GM04503 (cell line): ENCODE measurements around the gene AGAP1.

Experiments used
- DNase-seq: peaks from one replicate; pipeline ENCODE4 v3.0.0-alpha.2; 2012; ENCODE audit warnings: low read depth

Gene AGAP1

GRCh38 chr2:235999011-235999410 lies 505.2 kb downstream of the AGAP1 start:
- no peak for DNase-seq

GRCh38 chr2:236001166-236001828 lies 507.5 kb downstream of the AGAP1 start:
- DNase-seq, result no peak

GRCh38 chr2:236001854-236002253 lies 508.0 kb downstream of the AGAP1 start:
- DNase-seq, result no peak

GRCh38 chr2:236008006-236008405 lies 514.2 kb downstream of the AGAP1 start:
- no peak for DNase-seq

- no peak for DNase-seq
These were observed 515.0 kb downstream of the AGAP1 start for GRCh38 chr2:236008857-236009256.

- no peak for DNase-seq
These were observed 517.3 kb downstream of the AGAP1 start for GRCh38 chr2:236010920-236011685.

GRCh38 chr2:236012155-236012554 lies 518.3 kb downstream of the AGAP1 start:
- DNase-seq, result no peak

- DNase-seq, result no peak
These were observed 520.7 kb downstream of the AGAP1 start for GRCh38 chr2:236014408-236015131.

GRCh38 chr2:236015171-236015570 lies 521.3 kb downstream of the AGAP1 start:
- no peak for DNase-seq

- DNase-seq, result no peak
These were observed 522.7 kb downstream of the AGAP1 start for GRCh38 chr2:236016496-236016895.

- no peak for DNase-seq
These were observed 523.6 kb downstream of the AGAP1 start for GRCh38 chr2:236017446-236017845.

- no peak for DNase-seq
These were observed 525.6 kb downstream of the AGAP1 start for GRCh38 chr2:236019434-236019833.

- DNase-seq, result no peak
These were observed 527.7 kb downstream of the AGAP1 start for GRCh38 chr2:236021499-236022057.

- no peak for DNase-seq
These were observed 528.3 kb downstream of the AGAP1 start for GRCh38 chr2:236022128-236022527.

GRCh38 chr2:236025892-236026291 lies 532.0 kb downstream of the AGAP1 start:
- DNase-seq, result no peak

- no peak for DNase-seq
These were observed 533.0 kb downstream of the AGAP1 start for GRCh38 chr2:236026841-236027240.

- DNase-seq, result no peak
These were observed 534.2 kb downstream of the AGAP1 start for GRCh38 chr2:236028066-236028465.

GRCh38 chr2:236033462-236033861 lies 539.6 kb downstream of the AGAP1 start:
- no peak for DNase-seq

- no peak for DNase-seq
These were observed 541.1 kb downstream of the AGAP1 start for GRCh38 chr2:236034974-236035373.

GRCh38 chr2:236036045-236036444 lies 542.2 kb downstream of the AGAP1 start:
- DNase-seq, result no peak

- no peak for DNase-seq
These were observed 544.3 kb downstream of the AGAP1 start for GRCh38 chr2:236038096-236038495.

GRCh38 chr2:236040600-236041328 lies 546.9 kb downstream of the AGAP1 start:
- no peak for DNase-seq
